ENCODE measurements around the gene PTPRB. TPM values are rescaled to one million over a fixed set of nuclear protein-coding genes. Genes with fewer than 3 reads are reported as not detected.

The PTPRB gene
- total RNA-seq, 1 experiment from 2014 or later: 0.71 TPM

DNA sequence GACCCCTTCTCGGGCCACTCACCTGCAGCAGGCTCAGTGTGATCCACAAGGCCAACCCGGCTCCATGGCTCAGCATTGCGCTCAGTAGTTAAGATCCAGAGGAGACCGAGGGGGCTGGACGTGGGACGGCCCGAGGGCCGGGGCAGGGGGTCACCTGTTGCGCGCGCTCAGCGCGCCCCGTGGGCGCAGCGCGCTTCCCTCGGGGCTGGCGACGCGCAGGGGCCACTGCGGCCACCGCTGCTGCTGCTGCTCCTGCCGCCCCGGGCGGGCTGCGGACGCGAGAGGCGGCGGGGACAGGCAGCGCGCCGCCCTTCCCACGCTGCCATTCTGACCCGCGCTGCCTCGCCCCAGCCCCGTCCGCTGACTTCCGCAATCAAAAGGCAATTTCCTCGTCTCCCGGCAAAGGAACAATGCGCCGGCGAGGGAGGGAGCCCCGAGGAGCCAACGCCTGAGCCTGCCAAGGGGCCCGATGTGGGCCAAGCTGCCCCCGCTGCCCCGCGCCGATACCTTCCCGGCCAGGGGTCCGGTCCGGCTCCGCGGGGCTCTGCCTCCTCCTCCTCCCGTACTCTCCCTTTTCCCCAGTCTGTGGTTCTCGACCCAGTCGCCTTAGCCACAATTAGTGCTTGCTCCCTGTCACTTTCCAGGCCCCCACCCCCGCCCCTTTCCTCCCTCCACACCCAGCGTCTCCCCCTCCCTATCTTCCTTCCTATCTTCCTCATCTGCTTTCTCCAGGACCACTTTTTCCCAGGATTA lies 27.3 kb downstream of the PTPRB start:
- peak; percentile 16 for DNase-seq (ENCODE audit: low read depth, low spot score)

DNA sequence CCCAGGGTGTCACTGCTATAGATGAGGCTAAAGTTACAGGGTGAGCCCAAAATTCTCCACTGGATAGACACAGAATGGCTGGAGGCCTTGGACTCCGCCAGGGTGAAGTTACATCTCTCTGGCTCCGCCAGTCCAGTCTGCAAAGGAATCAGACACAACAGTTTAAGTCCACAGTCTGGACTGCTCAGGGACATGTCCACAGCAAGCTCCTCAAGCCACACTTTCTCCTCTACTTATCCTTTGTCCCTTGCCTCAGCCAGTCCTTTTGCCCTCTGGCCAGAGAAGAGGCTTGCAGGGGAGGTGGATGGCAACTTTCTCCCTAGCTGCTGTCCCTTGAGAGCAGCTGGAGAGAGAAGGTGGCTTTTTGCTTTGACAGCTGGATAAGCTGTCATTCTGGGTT lies 28.0 kb downstream of the PTPRB start:
- no peak for DNase-seq (ENCODE audit: low read depth, low spot score)
- in situ Hi-C loops (cut with HindIII; ENCODE audit: low pct_unique_long_range_greater_than_20kb, low sequenced_read_pairs): no loop called here

More for the DNA sequence above, 27.3 kb downstream of the PTPRB start:
- in situ Hi-C loops (cut with HindIII; ENCODE audit: low pct_unique_long_range_greater_than_20kb, low sequenced_read_pairs): no loop called here

DNA sequence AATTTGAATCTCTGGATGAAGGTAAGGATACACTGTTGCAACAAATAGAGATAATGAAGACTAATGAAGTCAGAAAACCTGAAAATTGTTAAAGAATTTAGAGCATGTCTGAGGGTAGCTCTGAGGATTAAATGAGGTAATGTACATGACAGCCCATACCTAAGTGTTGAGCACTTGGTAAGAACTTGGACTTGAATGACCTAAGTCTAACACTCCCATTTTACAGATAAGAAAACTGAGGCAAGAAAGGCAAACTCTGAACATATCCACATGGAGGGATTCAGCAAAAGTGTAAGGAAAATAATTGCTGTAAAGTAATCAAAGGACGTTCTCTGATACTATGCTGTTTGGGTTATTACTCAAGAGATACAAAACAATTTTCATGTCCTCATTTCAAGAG lies 29.0 kb downstream of the PTPRB start:
- DNase-seq (ENCODE audit: low read depth, low spot score): no peak
- in situ Hi-C loops (cut with HindIII; ENCODE audit: low pct_unique_long_range_greater_than_20kb, low sequenced_read_pairs): no loop called here

DNA sequence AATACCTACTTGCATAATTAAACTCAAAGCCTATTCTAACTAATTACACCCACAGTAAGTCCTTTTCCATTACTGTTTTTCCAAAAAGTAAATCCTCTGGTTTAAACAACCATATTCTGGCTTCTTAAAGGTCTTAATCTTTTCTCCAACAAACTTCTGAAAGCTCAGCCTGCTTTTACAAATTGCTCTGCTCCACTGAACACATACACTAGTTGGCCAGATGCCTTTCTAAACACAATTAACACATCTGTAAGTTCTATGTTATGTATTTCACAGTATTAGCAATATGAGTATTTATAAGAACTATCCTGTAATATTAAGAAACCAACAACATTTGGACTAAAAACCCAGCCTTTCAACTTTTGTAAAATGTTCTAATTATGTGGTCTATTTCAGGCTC lies 30.1 kb downstream of the PTPRB start:
- in situ Hi-C loops (cut with HindIII; ENCODE audit: low pct_unique_long_range_greater_than_20kb, low sequenced_read_pairs): no loop called here

DNA sequence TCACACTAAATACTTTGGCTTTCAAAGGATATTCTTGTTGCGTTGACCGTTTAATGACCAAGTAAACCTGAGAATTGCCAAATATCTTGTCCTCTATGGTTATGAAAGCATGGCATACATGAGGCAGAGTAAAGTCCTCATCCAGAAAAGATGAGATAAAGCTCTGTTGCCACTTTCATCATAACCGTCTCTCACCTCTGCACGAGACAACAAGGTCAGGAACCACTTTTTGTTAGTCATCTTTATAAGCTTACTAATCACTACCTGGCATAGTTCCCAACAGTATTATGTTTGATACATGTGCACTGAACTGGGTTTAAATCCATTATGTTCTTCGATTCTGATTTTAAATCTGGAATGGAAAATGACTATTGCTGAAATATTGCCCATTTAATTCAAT lies 31.3 kb downstream of the PTPRB start:
- in situ Hi-C loops (cut with HindIII; ENCODE audit: low pct_unique_long_range_greater_than_20kb, low sequenced_read_pairs): no loop called here
- no peak for DNase-seq (ENCODE audit: low read depth, low spot score)

More for the DNA sequence above, 30.1 kb downstream of the PTPRB start:
- DNase-seq (ENCODE audit: low read depth, low spot score): no peak

DNA sequence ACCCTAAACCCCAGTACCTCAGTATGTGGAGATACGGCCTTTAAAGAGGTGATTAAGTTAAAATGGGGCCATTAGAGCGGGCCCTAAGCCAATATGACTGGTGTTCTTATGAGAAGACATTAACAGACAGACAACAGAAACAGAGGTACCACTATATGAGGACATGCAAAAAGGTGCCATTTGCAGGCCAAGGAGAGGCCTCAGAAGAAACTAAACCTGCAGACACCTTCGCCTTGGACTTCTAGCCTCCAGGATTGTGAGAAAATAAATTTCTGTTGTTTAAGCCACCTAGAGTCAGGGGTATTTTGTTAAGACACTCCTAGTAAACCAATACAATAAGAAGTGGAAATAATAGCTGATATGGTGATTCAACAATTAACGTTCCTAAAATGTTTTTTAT lies 32.6 kb downstream of the PTPRB start:
- no peak for DNase-seq (ENCODE audit: low read depth, low spot score)
- in situ Hi-C loops (cut with HindIII; ENCODE audit: low pct_unique_long_range_greater_than_20kb, low sequenced_read_pairs): no loop called here

DNA sequence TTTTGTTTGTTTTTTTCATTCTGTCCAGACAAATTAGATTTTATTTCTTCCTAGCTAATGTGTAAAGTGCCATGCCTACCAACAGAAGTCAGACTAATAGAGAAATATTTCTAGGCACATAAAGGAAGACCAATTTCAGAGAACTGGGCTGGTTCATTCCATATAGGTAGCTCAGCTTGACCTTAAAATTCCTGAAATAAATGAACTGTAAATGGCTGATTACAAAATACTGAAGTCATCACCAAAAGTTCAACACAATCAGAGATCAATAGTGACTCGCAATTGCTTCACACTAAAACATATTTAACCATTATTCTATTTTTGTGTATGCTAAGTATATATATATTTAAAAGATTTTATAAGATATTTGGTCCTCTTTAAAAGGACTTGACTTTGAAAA lies 34.2 kb downstream of the PTPRB start:
- DNase-seq (ENCODE audit: low read depth, low spot score): no peak
- in situ Hi-C loops (cut with HindIII; ENCODE audit: low pct_unique_long_range_greater_than_20kb, low sequenced_read_pairs): no loop called here

DNA sequence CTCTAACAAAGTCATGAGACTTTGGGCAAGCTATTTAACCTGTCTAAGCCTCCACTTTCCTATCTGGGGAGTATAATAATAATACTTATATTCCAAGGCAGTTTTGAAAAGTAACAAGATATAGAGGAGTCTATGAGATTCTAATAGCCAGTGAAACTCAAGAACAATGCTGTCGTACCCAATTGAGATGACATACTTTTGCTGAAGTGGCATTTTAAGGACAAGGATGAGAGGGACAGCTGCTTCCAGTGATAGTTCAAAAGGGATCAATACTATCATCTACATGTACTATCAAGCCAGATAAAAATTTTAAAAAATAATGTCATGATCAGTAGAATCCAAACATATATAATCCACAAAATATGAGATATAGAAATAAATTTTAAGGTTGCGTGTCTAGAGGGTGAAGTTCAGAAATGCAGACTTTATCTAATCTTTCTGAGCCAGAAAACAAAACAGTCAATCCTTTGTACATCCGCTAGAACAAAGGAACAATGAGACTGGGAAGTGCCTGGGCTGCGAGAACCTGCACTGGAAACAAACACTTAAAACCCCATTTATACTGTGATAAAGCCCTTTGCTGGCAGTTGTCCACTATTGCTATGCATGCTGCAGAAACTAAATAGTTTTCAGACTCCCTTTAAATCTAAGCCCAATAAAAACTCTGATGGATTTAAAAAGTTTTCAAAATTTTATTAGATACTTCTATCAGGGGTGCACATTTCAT lies 38.6 kb downstream of the PTPRB start:
- DNase-seq (ENCODE audit: low read depth, low spot score): peak; percentile 17
- in situ Hi-C loops (cut with HindIII; ENCODE audit: low pct_unique_long_range_greater_than_20kb, low sequenced_read_pairs): loop anchor here (25.0 kb wide), 1 partner anchor 711 kb away; no protein-coding TSS in a partner anchor

DNA sequence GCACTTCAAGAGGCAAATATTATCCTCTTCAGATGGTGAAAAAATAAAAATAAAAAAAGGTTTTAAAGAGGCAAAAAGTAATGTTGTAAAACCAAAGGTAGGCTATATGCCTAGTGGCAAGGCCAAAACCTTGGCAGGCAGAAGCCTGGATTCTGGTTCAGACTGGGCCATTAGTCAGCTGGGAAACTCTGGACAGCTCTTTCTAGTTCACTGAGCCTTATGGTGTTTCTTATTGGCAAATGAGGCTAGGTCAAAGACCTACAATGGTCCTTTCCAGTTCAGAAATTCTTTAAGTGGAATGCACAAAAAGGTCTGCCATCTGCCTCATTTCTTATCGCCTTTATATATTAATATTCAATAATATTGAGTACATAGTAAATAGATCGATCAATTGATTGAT lies 44.6 kb downstream of the PTPRB start:
- DNase-seq (ENCODE audit: low read depth, low spot score): no peak
- in situ Hi-C loops (cut with HindIII; ENCODE audit: low pct_unique_long_range_greater_than_20kb, low sequenced_read_pairs): loop anchor here (25.0 kb wide), 1 partner anchor 705 kb away; no protein-coding TSS in a partner anchor

DNA sequence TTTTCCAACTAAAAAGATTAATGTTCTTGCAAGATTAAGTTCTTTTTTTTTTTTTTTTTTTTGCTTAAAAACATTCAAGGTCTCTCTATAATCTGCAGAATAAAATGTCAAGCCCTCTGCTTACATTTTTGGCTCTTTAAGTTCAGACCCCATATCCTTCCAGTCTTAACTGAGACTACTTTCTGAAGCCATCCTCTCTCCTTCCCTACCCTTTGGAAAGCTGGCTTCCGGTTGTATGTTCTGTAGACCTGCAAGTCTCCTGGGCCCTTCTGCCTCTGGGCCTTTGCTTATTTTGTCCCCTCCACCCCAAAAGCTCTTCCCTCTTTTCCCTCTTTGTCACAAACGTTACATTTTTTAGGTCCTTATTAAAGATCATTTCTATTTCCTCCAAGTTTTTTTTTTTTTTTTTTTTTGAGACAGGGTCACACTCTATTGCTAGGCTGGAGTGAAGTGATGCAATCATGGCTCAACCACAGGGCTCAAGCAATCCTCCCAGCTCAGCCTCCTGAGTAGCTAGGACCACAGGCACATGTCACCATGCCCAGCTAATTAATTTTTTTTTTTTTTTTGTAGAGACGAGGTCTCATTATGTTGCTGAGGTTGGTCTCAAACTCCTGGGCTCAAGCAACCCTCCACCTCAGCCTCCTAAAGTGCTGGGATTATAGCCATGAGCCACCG lies 46.5 kb downstream of the PTPRB start:
- in situ Hi-C loops (cut with HindIII; ENCODE audit: low pct_unique_long_range_greater_than_20kb, low sequenced_read_pairs): loop anchor here (25.0 kb wide), 1 partner anchor 703 kb away; no protein-coding TSS in a partner anchor
- DNase-seq (ENCODE audit: low read depth, low spot score): no peak

DNA sequence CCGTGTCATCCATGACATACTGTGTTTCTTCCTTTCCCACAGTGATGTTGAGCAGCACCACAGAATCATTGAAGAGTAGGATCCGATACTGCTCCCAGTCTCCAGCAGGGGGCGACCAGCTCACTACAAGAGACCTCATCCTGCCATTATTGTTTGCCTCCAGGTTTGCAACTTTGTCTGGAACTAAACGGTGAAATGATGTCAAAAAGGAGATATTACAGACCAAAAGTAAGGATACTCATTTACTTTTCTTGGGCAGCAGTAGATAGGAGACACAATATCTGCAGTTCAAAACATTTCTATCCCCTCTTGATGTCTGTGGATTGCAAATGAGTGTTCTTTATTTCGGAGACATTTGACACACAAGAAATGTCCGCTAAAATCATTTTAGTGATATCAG lies 47.2 kb downstream of the PTPRB start:
- DNase-seq (ENCODE audit: low read depth, low spot score): peak; percentile 83
- in situ Hi-C loops (cut with HindIII; ENCODE audit: low pct_unique_long_range_greater_than_20kb, low sequenced_read_pairs): loop anchor here (25.0 kb wide), 1 partner anchor 703 kb away; no protein-coding TSS in a partner anchor

DNA sequence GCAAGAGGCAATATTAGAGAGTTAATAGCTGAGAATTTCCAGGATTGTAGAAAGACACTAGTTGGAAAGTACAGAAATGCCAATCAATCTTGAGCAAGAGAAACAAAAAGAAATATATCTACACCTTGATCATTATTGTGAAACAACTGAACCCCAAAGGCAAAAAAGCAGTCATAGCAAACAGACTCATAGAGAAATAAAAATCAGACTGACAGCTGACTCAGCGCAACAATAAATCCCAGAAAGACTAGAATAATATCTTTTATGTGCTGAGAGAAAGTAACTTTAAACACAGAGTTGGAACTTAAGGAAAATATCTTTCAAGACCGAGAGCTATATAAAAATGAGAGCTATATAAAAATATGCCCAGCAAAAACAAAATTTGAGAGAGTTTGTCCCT lies 52.9 kb downstream of the PTPRB start:
- no peak for DNase-seq (ENCODE audit: low read depth, low spot score)
- in situ Hi-C loops (cut with HindIII; ENCODE audit: low pct_unique_long_range_greater_than_20kb, low sequenced_read_pairs): loop anchor here (25.0 kb wide), 1 partner anchor 697 kb away; no protein-coding TSS in a partner anchor

DNA sequence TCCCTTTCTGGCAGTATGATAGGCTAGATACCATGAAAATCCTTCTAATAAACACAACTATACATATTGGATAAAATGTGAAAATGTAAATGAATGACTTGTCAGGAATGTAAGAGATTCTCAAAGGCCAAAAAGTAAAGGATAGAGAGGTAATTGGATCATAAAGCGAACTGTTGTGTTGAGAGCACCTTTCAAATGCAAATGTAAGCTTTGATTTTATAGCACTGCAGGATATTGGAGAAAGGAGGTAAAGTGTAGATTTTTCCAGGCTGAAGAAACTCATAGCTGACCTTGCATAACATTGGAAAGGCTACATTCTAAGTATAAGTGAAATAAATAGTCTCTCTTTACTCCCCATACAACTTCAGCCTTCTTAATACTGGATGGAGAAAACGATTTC lies 54.0 kb downstream of the PTPRB start:
- DNase-seq (ENCODE audit: low read depth, low spot score): no peak
- in situ Hi-C loops (cut with HindIII; ENCODE audit: low pct_unique_long_range_greater_than_20kb, low sequenced_read_pairs): loop anchor here (25.0 kb wide), 1 partner anchor 696 kb away; no protein-coding TSS in a partner anchor

DNA sequence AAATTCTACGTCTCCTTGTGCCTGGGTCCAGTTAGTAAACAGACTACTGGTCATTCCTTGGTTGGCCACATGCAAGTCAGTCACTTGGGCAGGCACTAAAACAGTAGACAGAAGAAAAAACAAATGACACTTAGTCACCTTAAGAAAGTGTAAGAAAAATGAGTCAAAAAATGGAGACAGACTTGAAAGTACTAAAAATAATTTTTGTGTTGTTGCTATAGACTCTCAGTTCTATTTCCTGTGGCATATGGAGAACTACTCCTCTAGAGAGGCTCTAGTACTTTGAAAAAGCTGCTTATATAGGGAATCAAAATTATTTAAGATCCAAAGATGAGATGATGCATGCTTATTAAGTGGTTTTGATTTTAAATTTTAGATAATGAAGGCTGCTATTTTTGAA lies 56.0 kb downstream of the PTPRB start:
- no peak for DNase-seq (ENCODE audit: low read depth, low spot score)
- in situ Hi-C loops (cut with HindIII; ENCODE audit: low pct_unique_long_range_greater_than_20kb, low sequenced_read_pairs): loop anchor here (25.0 kb wide), 1 partner anchor 694 kb away; no protein-coding TSS in a partner anchor

DNA sequence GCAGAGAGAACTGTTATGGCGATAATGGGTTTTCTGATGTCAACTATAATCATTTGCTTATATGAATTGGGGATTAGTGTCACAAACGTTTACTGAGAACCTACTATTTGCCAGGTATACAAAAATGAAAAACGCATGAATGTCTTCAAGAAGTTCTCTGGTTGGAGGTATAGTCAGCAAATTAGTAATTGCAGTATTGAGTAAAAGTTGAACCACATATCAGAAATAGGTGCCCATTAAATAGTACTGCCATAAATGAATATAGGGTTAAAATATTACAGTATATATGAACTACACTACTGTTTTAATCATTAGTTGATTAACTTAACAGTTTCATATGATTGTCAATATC lies 60.0 kb downstream of the PTPRB start:
- no peak for DNase-seq (ENCODE audit: low read depth, low spot score)
- in situ Hi-C loops (cut with HindIII; ENCODE audit: low pct_unique_long_range_greater_than_20kb, low sequenced_read_pairs): loop anchor here (25.0 kb wide), 1 partner anchor 690 kb away; no protein-coding TSS in a partner anchor

DNA sequence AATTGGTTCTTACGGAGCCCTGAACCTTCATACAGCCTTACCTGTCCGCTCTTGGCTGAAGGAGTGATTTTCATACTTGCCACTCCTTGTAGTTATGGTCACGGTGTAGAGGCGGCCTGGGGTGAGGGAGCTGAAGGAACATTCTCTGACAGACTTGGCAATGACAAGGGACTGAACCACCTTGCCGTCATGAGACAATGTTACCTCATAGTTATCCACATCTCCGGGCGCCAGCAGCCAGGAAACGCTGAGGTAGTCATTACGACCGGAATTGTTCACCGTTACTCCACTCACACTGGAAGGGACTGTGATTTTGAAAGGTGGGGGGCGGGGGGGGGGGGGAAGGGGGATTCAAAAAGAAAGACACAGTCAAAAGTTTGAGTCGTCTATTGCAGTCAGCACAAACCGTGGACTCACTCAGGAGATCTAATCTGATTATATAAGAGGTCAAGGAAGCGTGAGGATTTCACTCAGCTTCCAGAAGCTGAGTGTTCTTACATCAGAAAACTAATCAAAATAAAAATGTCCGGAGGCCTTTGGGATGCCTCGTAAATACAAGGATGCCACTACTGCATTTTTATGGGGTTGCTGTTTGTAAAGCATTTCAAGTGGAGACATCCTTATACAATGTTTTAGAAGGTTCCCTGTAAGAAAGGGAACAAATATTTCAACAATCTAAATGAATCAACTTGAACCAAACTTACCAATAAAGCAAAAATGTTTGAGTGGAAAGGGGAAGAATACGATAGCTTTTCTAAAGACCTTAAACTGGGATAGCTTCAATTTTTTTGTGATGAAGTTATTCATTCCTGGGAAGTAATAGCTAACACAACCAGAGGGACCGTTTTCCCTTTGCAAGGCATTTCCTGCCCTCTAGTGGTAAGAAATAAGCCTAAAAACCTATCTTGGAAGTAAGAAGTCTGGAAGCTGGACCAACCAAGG lies 60.6 kb downstream of the PTPRB start:
- in situ Hi-C loops (cut with HindIII; ENCODE audit: low pct_unique_long_range_greater_than_20kb, low sequenced_read_pairs): loop anchor here (25.0 kb wide), 1 partner anchor 689 kb away; no protein-coding TSS in a partner anchor
- DNase-seq (ENCODE audit: low read depth, low spot score): peak; percentile 85

DNA sequence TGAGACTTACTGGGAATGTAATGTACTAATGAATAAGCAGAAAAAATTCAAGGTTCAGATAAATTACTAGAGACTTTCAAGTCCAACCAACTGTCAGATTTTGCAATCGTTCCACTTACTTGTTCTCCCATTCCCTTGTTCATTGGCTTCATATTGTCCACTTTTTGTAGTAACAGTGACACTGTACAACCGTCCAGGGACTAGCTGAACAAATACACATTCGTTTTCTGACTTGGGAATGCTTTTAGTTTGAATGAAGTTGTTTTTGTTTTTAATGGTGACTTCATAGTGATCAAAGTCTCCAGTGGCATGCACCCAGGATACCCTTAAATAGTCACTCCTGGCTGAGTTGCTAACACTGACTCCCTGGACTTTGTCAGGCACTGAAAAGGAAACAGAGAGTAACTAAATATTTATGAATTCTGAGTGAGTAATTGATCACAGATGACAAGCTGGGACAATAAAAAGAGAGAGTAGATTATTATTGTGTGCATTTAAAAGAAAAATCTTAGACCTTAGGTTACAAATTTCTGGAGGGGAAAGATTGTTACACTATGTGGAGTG lies 65.4 kb downstream of the PTPRB start:
- no peak for DNase-seq (ENCODE audit: low read depth, low spot score)

More for the DNA sequence above, 65.4 kb downstream of the PTPRB start:
- in situ Hi-C loops (cut with HindIII; ENCODE audit: low pct_unique_long_range_greater_than_20kb, low sequenced_read_pairs): no loop called here
